Esophagus muscularis mucosa (tissue), 4 donors: ENCODE results near the gene NOS1.

Experiments
- CTCF ChIP-seq, 3 experiments: fragments of 200-600 bp in 2 of 3; fragments of 450-650 bp in 1 of 3; sonication (generic) in 2 of 3; IDR thresholded peaks; one replicate each; pipeline ENCODE4 v1.5.1; 2017 to 2019; ENCODE audit warnings: antibody characterized with exemption in 3 of 3, mild to moderate bottlenecking in 2 of 3, moderate library complexity in 1 of 3
- EP300 ChIP-seq: sonication (generic); formaldehyde crosslinking; IDR thresholded peaks from one replicate; pipeline ENCODE4 v1.6.1; 2017; ENCODE audit warnings: antibody characterized with exemption
- POLR2A ChIP-seq: fragments of 450-650 bp; IDR thresholded peaks from one replicate; pipeline ENCODE4 v1.6.1; 2017; ENCODE audit warnings: antibody characterized with exemption, moderate library complexity, mild to moderate bottlenecking, low read depth
- POLR2AphosphoS5 ChIP-seq, 2 donors: sonication (generic); formaldehyde crosslinking; IDR thresholded peaks; one replicate each; pipeline ENCODE4 v1.6.1; 2017; ENCODE audit warnings: antibody characterized with exemption in 2 of 2

GRCh38 chr12:117359029-117359845 is 2.2 kb downstream of the NOS1 start:
- no peak for TF ChIP-seq CTCF (IDR thresholded peaks at IDR 0.05)
- no peak for TF ChIP-seq POLR2A
- no peak for TF ChIP-seq POLR2AphosphoS5 (IDR thresholded peaks at IDR 0.05)
- no peak for TF ChIP-seq EP300
